ENCODE results near the gene KRT6B.
"Not testable (repeated sequence)": the region's sequence is repeated elsewhere in the genome, so short reads cannot be mapped to it uniquely, and the experiment has no call there.

The KRT6B gene

DNA sequence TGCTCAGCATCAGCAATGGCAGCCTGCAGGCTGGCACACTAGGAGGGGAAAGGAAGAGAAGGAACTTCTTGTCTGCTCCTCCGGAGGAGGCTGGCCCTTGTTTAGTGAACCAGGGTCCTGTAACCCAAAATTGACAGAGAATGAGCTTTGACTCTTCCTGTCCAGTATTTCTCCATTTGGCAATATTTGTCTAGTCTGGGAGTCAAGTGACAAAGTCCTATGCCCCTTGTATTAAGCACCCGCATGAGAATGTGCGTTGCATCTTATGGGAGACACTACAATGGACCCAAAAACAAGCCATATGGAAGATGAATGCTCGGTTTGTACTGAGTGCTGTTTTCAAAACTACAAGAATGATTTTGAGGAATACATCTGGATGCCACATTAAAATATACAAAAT, 17.9 kb upstream of the KRT6B start:
- DNase-seq (ENCODE audit: low read depth), result no peak

DNA sequence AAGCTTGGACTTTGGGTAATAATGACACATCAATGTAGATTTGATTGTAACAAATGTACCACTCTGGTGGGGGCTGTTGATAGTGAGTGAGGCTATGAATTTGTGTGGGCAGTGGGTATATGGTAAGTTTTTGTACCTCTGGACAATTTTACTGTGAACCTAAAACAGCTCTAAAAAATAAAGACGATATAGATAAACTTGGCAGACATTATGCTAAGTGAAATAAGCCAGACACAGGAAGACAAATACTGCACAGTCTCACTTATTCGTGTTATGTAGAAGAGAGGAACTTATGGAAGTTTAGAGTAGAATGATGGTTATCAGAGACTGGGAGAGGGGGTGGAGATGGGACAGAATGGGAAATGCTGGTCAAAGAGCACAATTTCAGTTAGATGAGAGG, 13.0 kb upstream of the KRT6B start:
- DNase-seq (ENCODE audit: low read depth), result no peak

DNA sequence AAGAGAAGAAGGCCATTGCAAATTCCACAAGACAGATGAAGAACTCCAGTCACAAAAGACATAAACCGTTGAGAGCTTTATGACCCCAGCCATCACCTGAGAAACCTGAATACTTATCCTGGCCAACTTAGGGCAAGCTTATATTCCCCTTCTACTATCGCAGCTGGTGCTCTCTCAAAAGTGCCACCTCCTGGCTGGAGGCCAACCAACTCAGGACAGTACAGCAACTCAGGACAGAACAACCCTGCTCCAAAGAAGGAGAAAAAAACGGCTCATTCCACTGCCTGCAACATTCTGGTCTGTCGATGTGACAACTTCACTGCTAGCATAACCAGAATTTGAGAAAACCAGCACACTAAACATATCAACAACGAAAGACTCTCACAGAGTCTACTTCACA, 9.7 kb upstream of the KRT6B start:
- no peak for DNase-seq (ENCODE audit: low read depth)

DNA sequence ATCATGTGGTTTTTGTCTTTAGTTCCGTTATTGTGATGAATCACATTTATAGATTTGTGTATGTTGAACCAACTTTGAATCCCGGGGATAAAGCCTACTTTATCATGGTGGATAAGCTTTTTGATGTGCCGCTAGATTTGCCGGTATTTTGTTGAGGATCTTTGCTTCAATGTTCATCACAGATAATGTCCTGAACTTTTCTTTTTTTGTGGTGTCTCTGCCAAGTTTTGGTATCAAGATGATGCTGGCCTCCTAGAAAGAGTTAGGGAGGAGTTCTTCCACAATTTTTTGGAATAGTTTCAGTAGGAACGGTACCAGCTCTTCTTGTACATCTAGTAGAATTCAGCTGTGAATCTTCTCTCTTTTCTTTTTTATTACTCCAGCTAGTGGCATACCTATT, 6.9 kb upstream of the KRT6B start:
- DNase-seq (ENCODE audit: low read depth), result no peak

DNA sequence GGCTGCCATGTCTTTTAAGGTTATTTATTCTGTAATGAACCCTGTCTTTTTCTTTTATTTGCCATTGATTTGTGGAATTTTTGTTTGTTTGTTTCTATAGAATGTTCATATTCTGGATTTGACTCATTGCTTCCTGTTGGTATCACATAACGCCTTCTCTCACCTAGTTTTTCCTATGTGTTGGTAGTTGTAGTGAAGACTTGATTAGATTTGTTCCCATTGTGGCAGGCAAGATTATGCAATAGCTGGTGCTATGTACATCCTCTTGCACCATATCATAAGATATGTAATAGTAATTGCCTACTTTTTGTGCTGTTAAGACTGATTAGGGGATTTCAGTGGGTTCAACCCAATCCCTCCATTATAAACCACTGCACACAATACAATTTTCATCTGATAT, 3.9 kb upstream of the KRT6B start:
- no peak for DNase-seq (ENCODE audit: low read depth)

DNA sequence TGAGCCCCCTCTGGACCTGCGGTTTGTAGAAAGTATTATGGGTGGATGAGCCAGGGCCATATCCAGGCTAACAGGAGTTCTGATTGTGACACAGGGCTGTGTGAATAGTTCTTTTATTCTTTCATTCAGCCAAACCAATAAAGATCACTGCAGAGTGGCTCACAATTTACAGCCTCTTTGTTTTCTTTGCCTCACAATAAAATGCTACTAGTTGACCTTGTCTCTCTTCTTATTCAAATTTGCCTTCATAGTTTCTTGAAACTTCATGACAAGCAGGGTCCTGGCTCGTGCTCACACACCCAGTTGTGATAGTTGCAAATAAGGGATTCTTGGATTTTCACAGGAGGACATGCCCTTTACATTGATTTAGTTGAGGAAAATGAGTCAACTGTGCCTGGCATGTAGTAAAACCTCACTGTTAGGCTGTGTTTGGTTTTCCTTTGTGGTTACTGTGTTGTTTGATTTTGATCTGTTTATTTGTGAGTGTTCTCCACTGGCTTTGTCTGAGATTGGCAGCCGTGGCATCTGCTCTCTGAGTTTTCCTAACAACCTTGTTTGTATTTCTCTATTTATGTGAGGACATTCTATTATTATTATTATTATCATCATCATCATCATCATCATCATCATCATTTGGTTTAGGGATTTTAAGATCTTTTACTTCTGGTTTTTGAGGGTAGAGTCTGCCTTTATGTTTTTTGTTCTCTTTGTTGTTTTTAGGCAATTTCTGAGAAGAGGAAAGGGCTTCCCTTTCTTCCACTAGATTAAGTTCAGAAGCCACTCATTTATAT, 2.7 kb upstream of the KRT6B start:
- no peak for DNase-seq (ENCODE audit: low read depth)

DNA sequence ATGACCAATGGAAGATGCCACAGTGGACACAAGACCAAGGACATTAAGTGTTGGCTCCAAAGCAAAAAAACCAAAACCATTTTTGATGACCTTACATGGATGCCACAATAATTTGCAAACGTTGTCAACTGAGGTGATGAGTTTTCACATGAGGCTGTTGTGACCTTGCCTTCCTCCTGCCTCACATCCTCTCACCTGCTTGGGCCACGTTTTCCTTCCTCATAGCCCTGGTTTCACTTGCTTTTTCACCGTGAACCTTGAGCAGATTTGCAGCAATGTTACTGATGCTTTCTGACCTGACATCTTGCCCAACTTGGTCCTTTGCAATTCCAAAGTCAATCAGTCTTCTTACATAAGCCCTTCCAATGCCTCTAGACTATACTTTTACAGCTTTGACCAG, 3.7 kb downstream of the KRT6B start:
- DNase-seq (ENCODE audit: low read depth), result no peak

DNA sequence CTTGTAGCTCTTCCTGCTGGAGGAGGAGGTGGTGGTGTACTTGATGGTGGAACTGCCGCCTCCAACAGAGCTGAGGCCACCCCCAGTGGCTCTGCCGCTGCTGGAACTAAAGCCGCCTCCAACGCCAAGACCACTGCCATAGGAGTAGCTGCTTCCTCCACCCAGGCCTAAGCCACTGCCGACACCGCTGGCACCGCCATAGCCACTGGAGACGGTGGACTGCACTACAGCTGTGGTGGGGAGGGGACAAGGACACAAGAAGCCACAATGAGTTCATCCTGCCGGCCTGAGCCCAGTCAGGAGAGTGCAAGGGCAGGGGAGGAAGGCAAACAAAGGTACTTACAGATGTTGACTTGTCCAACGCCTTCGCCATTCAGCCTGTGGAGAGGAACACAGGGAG, 4.8 kb downstream of the KRT6B start:
- DNase-seq (ENCODE audit: low read depth), result not testable (repeated sequence)

DNA sequence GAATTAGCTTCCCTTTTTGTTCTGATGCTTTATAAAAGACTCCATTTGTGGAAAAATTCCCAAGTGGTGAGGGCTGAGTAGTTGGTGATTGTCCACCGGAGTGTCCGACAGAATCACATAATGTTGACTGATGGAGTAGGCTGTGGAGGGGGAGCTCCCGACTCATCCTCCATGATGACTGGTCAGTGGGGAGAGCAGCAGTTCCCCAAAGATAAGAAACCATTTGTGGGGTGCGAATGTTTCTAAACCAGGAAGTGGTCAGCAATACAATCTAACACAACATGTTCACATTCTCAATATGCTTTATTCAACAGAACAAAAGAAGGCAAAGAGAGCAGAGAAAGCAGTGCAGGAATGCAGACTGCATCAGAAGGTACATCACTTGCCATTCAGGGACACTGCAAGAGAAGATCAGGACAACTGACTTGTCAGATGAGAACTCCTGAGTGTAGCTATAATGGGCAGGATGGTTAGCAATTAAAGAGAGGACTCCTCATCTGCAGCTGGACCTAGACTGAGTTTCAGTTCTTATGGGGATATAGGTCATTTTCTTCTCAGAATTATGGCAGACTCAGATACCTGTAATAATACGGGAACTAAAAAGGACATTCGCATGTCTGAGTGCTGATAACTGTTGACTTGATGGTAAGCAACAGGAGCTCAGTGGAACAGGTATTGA, 5.4 kb downstream of the KRT6B start:
- DNase-seq (ENCODE audit: low read depth), result no peak

DNA sequence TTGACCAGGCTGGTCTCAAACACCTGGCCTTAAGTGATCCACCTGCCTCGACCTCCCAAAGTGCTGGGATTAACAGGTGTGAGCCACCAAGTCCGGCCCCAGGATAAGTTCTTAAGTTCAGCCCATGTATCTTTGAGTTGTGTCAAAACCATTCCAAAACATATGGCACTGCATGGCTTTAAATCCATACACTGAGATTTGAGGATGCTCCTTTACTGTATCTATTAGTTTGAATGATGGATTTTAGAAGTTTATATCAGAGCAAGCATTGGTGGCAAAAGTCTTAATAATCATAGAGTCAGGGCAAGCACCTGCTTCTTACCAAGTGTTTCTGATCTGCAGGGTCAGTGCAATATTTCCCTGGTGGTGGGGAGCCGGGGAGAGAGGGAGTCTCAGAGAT, 6.1 kb downstream of the KRT6B start:
- no peak for DNase-seq (ENCODE audit: low read depth)

DNA sequence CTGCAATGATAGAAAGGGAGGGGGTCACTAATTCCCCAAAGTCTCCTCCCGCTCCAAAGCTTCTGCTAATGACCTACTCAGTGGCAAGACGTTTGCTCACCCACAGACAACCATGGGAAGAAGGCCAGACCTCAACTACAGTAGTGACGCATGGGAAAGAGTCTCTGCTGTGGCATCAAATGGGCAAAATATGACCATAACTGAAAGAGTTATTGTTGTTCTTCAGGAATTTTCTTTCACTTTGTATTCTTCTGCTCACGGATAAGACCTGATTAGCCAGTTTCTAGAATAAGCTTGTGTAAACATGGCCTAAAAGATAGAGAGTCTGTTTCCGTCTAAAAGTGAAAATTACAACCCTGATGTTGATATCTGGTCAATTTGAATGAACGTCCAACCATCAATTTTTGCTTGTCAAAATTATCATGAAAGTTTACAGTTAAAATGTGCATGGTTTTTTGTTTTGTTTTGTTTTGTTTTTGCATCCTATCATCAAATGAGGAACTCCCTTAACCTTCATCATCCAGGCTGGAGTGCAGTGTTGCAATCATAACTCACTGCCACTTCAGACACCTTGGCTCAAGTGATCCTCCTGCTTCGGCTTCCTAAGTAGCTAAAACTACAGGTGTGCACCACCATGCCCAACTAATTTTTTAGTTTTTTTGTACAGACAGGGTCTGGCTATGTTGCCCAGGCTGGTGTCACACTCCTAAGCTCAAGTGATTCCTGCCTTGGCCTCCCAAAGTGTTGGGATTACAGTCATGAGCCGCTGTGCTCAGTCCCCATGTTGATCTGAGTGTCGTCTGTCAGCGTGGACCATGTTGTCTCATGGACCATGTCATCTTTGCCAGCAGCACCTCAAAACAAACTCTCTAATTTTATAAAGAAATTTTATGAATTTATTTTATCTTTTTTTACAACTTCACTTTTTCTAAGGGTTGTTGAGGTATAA, 7.0 kb downstream of the KRT6B start:
- no peak for DNase-seq (ENCODE audit: low read depth)

DNA sequence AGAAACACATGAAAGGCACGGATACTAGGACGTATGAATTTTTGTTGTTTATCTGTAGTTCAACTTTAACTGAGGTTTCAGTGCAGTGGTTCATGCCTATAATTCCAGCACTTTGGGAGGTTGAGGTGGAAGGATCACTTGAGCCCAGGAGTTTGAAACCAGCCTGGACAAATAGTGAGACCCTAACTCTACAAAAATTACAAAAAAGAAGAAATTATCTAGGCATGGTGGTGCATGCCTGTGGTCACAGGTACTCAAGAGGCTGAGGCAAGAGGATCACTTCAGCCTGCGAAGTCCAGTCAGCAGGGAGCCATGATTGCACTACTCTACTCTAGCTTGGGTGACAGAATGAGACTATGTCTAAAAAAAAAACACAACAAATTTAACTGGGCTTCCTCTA, 8.0 kb downstream of the KRT6B start:
- DNase-seq (ENCODE audit: low read depth), result no peak

DNA sequence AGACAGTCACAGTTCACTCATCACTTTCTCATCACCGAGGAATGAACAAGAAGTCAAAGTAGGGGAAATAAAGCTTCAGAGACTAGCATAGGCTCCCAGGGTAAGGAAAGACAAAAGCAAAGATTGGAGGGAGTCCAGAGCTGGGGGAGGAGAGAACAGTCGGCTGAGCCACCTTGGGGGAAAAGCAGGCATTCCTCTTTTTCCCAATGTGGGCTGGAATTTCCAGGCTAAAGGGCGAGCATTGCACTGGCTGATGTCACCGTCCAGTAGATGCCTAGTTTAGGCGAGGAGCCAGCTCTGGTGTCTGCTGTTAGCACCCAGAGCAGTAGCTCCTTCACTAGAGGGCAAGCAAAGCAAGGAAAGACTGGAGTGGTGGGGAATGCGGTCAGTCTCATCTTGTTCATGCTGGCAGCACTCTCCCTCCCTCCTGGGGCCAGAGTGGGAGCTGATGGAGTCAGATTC, 9.3 kb downstream of the KRT6B start:
- DNase-seq (ENCODE audit: low read depth), result no peak

DNA sequence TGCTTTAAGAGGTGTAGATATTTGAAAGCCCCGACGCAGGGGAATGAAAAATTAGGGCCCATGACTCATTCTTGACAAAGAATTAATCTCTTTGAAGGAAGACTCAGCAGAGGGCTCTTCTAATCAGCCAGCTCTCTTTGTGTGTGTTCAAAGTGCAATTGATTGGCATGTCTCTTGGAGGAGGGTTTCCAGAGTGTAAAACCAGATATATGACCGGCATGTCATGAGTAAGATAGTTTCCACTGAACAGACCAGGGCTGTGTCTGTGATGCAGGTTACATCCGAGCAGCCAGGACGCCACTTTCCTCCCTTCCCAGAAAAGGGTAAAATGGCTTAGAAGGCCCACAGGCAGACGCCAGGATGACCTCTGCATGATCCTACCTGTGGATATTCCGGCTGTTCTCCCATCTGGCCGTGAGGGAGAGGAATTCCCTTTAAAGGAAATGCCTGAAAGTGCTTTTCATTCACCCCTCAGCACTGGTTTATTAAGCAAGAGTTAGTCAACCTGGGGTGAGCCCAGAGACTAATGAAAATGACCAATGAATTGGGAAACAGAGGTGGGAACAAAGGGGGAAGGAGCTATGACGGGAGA, 10.5 kb downstream of the KRT6B start:
- no peak for DNase-seq (ENCODE audit: low read depth)

DNA sequence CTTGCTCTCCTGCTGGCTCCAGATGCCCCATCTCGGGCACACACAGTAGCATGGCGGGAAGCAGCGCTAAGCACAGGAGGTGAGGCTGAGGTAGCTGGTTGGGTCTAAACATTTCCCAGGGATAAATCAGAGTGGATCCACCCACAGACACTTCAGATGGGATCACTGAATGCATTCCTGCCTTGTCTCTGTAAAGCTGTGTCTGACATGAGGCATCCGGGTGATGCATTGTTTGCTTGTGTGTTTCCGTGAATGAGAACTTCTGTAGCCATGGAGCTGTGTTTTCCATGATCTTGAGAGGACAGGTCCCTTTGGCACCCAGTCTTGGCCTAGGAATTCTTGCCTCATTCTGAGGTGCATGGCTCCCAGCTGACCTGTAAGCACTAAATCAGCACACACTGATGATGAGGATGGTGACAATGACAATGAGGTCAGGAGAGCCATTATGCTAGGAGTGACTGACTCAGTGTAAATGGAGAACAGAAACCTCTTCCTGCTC, 11.1 kb downstream of the KRT6B start:
- no peak for DNase-seq (ENCODE audit: low read depth)

DNA sequence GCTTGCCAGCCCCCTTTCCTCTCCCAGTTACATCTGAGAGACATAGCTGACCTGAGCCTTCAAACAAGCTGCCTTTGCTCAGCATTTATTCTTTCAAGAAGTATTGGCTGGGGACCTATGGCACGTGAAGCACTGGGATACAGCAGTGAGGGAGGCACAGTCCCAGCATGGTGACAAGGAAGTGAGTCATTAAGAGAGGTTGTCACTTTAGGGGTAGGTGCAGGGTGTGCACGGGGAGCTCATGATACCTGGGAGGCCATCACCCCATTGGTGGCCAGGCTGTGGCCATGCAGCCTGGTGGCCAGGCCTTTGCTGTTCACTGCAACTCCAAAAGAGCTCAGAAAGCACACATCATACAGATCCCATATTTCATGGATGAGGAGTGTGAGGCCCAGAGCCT, 12.1 kb downstream of the KRT6B start:
- DNase-seq (ENCODE audit: low read depth), result no peak

DNA sequence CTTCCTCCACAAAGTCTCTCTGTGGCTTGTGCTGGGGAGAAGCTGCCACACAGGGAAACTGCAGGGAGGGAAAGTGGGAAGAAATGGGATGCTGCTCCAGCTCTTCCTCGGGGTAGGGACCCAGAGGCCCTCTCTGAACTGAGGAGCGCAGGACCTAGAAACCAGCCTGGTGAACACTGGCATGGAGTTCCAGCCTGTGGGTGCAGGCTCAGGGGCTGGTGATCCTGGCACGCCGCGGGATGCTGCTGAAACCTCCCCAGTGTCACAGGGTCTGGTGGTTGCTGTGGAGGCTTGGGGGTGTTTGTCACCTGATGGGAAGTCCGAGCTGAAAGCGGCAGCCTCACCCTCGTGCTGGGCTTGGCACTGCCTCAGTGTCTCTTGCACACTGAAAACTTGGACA, 12.5 kb downstream of the KRT6B start:
- no peak for DNase-seq (ENCODE audit: low read depth)

DNA sequence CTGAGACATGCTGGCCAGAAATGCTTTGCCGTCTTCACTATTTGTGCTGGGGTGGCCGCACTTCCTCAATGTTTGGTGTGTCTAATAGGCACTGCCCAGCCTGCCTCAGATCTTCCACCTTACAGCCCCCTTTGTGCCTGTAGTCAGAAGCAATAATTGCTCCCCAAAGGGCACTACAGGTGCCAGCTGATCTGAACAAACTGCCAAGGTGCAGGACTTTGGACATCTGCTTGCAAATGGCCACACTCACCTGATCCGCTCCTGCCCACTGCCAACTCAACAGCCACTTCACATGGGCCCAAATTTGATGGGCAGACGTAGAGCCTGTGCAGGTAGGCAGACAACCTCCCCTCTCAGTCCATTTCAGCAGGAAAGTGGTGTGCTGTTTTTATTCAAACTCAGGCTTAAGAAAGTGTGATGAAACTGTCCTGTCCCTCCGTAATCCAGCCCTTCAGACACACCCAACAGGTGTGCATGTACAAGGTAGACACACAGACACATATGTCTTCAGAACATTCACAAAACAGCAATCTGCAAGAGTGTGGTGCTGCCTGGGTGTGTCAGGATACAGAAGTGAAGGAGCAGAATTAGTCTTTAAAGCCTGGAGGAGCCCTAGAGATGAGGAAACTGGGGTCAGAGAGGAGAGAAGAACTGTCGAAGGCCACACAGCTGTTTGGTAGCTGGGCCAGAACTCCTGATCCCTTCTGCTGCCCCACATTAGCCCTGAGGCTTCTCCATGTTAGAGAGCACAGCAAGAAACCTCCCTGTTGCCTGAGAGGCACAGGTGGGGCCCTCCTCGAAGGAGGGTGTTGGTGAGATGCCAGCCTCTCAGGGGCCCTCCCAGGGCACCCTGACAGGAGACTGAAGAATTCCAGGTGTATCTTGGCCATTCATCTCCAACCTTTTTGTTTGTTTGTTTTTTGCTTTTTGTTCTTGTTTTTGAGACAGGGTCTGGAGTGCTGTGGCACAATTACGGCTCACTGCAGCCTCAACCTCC, 13.3 kb downstream of the KRT6B start:
- no peak for DNase-seq (ENCODE audit: low read depth)

DNA sequence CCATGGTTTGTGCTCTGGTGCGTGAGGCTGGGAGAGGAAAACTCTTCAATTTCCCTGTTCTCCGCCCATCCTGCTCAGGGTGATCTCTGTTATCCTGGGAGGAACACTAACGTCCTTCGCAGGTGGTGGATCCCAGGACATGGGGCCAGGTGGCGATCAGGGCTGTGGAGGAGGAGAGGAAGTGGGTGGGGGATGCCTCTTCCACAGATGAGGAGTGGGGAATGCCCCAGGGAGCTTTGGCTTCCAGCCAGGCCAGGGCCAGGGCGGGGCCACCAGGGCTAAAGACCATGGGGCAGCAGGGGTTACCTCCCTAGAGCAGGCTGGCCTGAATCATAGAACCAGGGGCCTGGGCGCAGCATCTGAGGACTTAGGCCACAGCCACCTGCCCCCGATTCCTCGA, 14.4 kb downstream of the KRT6B start:
- no peak for DNase-seq (ENCODE audit: low read depth)

DNA sequence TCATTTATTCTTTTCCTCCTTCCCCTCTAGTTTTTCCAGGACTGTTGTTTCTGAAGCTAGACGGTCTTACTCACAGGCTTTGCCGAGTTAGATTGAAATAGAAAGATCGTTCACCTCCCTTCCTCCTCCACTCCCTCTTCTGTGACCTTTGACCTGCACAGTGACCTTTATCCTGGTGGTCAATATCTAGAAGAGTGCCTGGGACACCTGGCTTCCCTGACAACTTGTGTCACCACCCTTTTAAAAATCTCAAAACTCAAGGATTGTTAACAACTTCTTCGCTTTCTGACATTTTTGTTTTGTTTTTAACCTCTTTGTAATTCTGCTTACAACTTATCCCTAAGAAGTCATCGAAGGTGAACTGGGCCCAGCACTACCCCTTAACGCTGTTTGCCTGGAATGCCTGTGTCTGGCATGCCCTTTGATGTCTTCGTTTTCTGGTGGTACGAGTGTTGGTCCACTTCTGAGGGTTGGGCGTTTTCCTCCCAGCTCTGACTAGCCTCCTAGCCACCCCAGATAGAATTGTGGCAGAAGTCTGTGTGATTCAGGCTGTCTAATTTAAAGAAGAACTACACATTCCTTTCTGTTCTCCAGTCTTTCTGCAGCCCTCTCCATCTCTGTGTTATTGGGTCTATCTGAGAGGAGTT, 15.0 kb downstream of the KRT6B start:
- no peak for DNase-seq (ENCODE audit: low read depth)

Measured in T-helper 22 cell (primary cell).